Retinal pigment epithelial cell (primary cell): ENCODE data around the gene ESF1.

Source experiments
- DNase-seq: peaks from one replicate; pipeline ENCODE4 v3.0.0-alpha.2; 2010; ENCODE audit warnings: low read depth
- H3K4me3 ChIP-seq: 2 replicates; pipeline ENCODE4 v1.5.1; 2011; ENCODE audit warnings: mild to moderate bottlenecking, low read length, control low read depth, moderate library complexity
- TF ChIP-seq, protein P1 (sequence below): conservative IDR thresholded peaks from 2 replicates; pipeline ENCODE4 v1.5.1; 2011; ENCODE audit warnings: low read depth, low read length, control low read depth, inconsistent platforms

ESF1 gene

DNA sequence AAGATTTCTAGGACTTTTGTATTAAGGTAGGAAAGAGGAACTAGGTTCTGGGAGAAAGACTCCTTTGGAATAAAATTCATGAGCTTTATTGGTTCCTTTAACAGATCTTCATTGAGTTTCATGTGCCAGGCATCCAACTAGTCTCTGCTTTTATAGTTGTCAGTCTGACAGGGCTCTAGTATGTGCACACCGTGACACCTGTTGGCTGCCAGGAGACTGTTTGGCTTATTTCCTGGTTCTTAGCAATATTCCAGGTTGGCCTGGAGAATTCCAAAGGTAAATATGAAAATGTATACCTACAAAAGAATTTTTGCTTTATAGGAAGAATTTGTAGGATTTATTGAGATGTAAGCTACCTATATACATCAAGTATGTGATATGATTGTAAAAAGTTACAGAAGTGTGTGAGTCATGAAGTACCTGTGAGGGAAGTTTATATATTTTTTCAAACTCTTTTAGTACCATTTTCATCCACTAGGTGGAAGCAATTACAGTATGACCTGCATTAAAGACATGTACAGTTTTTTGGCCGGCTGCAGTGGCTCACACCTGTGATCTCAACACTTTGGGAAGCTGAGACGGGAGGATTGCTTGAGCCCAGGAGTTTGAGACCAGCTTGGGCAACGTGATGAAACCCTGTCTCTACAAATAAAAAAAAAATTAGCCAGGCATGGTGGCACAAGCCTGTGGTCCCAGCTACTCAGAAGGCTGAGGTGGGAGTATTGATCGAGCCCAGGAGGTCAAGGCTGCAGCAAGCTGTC is 35.3 kb upstream of the ESF1 start:
- no peak overlapping the region for H3K4me3 ChIP-seq
- TF ChIP-seq, protein P1, sequence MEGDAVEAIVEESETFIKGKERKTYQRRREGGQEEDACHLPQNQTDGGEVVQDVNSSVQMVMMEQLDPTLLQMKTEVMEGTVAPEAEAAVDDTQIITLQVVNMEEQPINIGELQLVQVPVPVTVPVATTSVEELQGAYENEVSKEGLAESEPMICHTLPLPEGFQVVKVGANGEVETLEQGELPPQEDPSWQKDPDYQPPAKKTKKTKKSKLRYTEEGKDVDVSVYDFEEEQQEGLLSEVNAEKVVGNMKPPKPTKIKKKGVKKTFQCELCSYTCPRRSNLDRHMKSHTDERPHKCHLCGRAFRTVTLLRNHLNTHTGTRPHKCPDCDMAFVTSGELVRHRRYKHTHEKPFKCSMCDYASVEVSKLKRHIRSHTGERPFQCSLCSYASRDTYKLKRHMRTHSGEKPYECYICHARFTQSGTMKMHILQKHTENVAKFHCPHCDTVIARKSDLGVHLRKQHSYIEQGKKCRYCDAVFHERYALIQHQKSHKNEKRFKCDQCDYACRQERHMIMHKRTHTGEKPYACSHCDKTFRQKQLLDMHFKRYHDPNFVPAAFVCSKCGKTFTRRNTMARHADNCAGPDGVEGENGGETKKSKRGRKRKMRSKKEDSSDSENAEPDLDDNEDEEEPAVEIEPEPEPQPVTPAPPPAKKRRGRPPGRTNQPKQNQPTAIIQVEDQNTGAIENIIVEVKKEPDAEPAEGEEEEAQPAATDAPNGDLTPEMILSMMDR: peak; percentile 49
- DNase-seq: peak; percentile 24

DNA sequence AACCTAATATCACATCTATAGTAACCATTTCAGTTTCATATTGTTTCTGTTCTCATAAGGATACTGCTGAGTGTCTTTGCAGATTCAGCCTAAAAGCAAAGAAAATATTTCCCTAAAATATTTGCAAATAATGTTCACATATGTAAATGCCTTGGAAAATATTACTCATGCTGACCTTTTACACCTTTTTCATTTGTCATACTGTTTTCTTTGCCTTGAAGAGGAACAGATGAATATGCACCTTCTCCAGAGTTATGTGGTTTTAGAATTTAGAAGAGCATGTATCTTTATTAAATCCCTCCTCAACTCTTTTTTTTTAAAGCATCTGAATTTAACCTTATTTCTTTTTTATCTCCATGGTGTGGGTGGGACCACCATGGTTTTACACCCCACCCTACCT is 32.6 kb upstream of the ESF1 start:
- TF ChIP-seq, protein P1: no peak
- no peak overlapping the region for H3K4me3 ChIP-seq
- DNase-seq: no peak

DNA sequence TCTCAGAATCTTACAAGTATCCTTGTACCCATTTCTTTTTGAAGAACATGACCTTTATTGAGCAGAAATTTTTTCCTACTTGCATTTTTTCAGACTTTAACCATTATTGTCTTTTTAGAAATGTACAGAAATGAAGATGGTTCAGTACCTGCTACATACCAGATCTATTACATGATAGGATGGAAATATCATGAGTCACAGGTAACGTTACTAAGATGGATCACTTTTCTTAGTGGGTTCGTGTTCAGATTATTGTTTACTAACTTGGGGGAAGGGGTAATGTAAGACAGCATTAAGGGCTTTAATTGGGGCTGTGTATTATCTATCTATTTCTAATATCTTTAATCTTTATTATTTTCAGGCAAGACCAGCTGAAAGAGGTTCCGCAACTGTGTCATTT is 32.0 kb upstream of the ESF1 start:
- no peak overlapping the region for H3K4me3 ChIP-seq
- TF ChIP-seq, protein P1: no peak
- DNase-seq: no peak

DNA sequence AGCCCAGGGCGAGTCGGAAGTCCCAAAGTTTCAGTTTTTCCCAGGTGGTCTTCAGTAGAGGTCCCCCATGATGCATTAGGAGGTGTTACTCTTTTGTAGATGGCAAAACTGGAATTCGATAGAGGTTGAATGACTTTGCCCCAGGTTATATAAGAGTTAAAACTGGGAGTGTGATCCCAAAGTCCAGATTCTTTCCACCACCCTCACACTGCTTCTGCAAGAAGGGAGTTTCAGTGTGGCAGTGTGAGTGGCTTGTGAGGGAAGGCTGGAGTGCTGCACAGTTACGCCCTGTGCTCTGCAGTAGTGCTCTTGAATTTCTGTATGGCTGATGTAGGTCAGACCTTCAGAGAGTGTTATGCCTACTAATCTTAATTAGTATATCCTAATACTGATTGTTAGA is 30.0 kb upstream of the ESF1 start:
- TF ChIP-seq, protein P1: no peak
- no peak overlapping the region for H3K4me3 ChIP-seq
- DNase-seq: no peak

DNA sequence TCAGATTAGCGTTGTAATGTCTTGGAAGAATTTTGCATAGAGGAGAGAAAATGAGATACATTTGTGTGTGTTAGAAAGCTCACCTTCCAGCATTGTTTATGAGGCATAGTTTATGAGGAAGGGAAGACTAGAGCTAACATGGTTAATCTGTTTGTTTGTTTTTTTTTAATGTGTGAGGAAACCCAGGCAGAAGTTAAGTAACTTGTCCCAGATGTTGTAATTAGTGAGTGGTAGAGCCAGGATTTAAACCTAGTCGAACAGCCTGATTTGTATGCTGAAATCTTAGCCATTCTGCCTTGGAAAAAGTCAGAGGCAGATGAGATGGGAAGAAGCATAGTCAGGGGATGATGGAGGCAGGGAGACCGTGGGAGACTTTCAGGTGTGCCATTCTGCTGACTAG is 29.2 kb upstream of the ESF1 start:
- no peak overlapping the region for H3K4me3 ChIP-seq
- DNase-seq: no peak
- TF ChIP-seq, protein P1: no peak

DNA sequence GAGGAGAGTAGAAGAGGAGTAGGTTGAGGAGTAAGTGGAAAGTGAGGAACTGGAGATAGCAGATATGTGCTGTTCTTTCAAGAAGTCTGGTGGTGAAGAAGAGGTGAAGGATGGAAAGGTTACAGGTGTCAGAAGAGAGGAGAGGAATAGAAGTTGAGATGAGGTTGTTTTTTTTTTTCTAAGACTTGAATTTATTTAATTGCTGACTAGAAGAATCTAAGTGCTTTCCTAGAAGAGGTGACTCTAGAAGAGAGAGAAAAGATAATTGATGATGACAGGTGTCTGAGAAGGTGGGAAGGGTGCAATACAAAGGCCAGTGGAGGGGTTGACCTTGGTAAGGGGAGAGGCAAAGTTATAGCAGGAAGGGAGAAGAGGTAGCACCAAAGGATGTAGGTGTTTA is 25.7 kb upstream of the ESF1 start:
- TF ChIP-seq, protein P1: no peak
- H3K4me3 ChIP-seq: no peak overlapping the region
- no peak for DNase-seq

DNA sequence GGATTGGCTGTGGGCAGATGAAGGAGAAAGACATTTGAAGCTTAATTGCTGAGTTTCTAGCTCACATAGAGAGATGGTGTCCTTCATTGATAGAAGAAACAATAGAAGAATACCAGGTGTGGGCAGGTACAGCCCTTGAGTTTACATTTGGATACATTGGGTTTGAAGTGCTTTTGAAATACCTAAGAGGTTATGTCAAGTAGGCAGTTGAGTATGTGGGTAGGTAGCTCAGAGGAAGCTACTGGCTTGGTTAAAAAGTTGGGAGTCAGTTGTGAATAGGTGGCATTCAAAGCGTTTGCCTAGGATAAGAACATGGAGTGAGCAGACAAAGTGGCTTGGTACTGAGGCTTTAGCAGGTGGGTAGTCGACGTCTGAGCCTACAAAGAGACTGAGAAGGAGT is 25.1 kb upstream of the ESF1 start:
- no peak for DNase-seq
- TF ChIP-seq, protein P1: no peak
- no peak overlapping the region for H3K4me3 ChIP-seq
